Stimulated activated CD4-positive, alpha-beta T cell treated with anti-CD3 and anti-CD28 coated beads, TNF-alpha, amount 100 ng/mL, for 1 hour (primary cell): ENCODE data around the gene HIVEP1.

Experiments
- DNase-seq, 3 donors: peaks; one replicate each; pipeline ENCODE4 v3.0.0-alpha.2; 2020; ENCODE audit warnings: low read depth in 3 of 3, low spot score in 1 of 3

The HIVEP1 gene

DNA sequence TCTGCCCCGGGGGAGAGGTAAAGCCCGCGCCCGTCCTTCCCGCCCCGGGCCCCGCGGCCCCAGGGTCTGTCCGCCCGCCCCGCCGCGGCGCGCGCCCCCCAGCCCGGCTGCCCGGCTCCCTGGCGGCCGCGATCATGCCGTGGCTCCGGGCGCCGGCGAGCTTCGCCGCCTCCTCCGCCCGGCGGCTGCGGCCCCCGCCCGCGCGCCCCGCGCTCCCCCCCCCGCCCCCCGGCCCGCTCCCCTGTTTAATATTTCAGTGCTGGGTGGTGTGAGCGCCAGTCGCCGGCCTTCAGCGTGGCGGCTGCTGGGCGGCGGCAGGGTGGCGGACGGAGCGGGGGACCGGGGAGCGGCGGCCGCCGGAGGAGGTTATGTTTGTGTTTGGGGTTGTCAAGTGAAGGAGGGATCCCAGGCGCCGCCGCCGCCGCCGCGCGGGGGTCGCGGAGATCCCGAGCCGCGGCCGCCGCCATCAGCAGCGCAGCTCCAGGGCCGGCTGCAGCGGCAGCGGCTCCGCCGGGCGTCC lies at the start of gene HIVEP1:
TSS of gene HIVEP1 (plus strand) at position 275 of the 520 bp plus-strand sequence. CDS start 3,317 bp downstream, outside the sequence.
- no peak for DNase-seq

DNA sequence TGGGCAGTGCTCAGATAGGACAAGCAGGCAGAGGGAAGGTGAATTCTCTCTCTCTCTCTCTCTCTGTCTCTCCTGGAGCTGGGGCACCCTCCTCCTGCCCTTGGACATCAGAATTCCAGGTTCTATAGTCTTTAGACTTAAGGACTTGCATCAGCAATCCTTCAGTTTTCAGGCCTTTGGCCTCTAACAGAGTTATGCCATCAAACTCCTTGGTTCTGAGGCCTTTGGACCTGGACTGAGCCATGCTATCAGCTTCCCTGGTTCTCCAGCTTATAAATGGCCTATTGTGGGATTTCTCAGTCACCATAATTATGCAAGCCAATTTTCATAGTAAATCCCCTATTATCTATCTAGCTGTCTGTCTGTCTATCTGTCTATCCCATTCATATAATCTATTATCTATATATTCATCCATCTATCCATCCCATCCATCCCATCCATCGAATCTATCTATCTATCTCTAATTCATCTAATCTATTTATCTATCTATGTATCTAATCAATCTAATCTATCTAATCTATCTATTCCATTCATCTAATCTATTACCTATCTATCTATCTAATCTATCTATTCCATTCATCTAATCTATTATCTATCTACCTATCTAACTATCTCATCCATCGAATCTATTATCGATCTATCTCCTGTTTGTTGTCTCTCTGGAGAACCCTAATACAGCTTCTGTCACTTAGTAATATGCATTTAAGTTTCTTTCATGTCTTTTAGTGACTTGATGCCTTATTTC lies 48.2 kb upstream of the HIVEP1 start:
- DNase-seq = no peak

DNA sequence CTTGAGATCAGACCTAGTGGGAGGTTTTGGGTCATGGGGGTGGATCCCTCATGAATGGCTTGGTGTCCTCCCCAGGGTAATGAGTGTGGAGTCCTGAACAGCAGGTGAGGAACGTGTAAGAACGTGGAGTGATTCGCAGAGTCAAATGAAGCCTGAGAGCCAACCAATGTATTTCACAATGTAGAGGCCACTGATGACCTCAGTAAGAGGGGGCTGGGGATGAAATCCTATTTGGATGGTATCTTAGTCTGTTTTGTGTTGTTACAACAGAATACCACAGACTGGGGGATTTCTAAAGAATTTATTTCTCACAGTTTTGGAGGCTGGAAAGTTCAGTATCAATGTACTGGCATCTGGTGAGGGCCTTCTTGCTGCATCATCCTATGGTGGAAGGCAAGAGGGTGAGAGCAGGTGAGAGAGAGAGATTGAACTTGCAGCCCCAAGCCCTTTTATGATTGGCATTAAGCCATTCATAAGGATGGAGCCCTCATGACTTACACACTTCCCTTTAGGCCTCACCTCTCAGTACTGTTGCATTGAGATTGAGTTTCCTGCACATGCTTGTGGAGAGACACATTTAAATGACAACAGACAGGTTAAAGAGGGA lies 47.3 kb upstream of the HIVEP1 start:
- no peak for DNase-seq

DNA sequence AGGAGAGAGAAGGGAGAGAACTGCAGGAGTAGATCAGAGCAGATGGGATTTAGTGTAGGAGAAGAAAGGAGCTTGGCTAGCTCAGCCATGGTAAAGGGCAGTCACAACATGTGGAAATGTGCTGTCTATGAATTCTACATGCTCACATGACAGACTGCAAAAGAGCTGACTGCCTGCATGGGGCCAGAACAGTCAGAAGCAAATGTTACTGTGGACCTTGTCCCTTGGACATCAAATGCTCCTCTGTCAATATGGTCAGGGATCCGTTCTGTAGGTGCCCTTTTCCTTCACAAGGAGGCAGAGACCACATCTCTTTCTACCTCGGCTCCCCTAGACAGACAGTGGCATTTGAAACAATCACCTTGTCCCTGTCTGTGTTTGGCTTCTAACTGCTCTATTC lies 46.6 kb upstream of the HIVEP1 start:
- no peak for DNase-seq

DNA sequence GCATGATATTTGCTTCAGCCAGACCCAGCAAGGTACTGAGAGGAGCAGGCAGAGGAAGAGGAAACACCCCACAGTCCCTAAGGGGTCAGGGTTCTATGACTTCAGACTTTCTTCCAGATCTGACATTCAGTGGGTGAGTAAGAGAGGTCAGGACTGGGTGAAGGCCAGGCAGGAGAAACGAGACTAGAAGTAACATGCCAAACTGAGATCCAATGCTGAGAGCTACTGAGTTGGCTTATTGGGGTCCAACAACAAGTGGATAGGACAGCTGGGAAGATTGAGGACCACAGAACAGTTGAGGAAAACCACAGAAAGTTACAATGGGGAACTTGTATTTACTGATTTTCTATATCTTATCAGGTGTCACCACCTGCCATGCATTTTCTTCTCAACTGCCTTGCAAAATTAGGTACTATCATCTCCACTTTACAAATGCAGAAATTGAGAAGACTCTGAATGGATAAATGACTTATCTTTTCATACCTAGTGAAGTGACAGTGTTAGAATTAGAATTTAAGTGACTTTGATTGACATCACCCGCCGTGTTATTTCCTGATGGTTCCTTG lies 43.8 kb upstream of the HIVEP1 start:
- DNase-seq = no peak

DNA sequence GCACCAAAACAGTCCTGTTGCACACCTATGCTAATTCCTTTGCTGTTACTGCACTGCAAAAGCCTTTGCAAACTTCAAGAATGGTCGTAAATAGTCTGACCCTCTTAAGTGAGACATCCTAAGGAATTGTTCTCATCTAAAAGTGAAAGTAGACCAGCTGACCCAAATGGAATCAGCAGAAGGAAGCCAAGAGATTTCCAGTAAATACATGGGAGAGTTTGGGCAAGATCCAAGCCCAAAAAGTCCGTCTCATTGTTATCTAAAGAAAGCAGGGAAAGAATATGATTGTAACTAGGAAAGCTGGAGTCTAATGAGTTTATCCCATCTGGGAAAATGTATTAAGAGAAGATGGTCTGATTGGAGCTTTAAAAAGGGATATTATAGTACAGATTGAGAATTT lies 43.0 kb upstream of the HIVEP1 start:
- no peak for DNase-seq

DNA sequence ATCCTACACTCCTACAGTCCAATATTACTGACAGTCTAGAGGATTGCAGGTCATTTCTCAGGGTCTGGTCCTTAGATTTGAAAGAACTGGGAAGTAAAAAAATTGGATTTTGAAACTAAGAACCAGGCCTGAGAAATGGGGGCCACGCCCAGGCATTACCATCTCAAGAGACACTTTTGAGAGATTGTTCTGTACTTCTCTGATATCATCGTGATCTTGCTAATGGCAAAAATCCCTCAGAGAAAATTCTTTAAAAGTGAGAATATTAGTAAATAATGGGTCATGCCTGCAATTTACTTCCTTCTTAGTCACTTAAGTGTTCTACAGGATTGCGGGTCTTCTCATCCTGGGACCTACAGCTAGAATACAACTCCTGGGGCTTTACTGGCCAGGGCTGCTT lies 42.0 kb upstream of the HIVEP1 start:
- no peak for DNase-seq

DNA sequence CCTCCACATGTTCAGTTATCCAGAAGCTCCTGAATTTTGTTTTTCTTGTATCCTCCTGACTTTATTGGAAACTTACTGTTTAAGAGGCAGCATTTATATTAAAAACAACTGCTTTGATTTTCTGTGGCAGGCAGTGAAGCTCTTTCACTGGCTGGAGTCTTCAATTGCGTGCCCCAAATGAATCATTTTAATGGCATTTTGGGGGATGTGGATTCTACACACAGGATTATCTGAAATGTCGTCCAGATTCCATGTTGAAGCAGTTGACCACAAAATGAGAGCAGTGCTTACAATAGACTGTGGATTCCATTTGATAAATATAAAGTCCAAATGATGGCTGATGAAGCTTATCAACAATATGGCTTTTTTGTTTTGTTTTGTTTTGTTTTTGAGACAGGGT lies 41.0 kb upstream of the HIVEP1 start:
- no peak for DNase-seq

DNA sequence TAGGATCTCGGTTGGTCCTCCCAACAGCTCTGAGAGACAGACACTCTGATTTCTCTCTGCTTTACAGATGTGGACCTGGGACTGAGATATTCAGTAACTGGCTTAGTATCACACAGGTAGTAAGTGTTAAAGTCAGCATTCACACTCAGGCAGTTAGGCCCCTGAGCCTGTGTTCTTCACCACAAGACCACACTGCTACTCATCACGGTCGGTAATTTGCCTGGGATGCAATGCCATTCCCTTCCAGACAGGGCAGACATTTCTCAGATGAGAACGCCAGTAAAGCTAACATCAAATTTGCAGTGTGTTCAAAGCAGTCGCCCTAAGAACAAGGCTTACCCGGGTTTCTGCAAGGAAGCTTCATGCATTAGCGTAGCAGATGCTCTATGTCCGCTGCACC lies 39.8 kb upstream of the HIVEP1 start:
- DNase-seq = no peak

DNA sequence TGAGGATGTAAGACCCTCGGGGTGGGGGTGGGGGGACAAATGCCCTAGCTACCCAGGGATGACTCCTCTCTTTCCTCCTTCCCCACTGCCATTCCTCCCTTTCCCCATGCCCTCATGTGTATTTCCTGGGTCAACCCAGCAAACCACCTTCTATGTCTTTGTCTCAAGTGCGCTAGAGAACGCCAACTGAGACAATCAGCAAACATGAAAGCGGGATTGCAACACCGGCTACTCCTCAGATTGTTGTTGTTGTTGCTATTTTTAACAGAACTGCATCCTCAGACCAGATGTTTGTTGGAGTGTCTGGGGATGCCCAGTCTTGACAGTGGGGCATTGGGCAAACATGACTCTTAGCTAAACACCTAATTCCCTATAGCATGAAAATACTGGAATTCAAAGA lies 39.3 kb upstream of the HIVEP1 start:
- DNase-seq = no peak

DNA sequence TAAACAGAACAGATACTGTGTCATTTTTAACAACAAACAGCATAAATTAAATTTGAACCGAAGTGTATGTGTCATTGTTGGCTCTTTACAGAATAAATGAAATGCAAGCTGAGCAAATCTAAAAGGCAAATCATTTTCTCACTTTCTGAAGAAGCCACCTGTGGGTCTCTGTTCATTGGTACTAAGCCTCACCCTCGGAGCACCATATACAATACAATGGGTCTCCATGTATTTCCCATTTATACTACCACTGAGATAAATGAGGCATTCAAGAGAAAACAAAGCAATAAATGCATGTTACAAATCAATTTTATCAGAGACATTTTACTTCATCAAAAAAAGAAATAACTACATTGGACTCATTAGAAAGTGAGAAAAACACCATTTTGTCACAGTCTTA lies 38.9 kb upstream of the HIVEP1 start:
- no peak for DNase-seq

DNA sequence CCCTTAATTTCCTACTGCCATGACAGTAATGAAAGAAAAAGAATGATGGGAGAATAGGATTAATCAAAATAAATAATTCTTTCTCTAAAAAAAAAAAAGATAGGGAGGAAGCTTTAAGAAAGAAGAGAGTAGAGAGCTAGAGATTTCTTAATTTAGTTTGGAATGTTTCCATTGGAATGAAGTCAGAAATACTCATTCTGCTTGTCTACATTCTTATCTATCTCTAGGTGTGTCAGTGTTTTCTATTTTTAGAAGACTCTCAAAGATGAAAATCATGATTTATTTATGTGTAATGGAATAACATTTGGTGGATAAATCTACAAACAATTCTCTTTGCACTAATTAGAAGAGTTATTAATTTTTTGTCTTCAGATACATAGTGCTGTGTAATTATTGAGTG lies 38.0 kb upstream of the HIVEP1 start:
- DNase-seq = no peak

DNA sequence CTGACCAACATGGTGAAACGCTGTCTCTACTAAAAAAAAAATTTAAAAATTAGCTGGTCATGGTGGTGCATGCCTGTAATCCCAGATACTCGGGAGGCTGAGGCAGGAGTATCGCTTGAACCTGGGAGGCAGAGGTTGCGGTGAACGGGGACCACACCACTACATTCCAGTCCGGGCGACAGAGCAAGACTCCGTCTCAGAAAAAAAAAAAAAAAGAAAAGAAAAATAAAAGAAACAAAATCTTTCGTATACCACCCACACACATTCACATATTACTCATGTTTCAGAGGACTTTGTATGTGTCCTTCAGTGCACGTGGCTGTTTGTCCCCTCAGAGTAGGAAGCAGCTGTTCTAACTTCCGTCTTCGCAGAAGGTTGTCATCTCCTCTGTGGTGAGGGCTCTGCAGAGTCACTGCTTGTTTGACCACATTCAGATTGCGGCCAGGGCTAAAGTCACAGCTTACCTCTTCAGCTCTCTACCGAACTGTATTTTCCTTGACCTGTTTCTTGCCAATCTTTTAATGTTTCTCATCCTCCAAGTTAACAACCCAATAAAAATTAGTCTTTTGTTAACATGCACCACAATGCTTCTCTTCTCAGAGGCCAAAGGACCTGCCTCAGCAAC lies 36.6 kb upstream of the HIVEP1 start:
- DNase-seq = no peak

DNA sequence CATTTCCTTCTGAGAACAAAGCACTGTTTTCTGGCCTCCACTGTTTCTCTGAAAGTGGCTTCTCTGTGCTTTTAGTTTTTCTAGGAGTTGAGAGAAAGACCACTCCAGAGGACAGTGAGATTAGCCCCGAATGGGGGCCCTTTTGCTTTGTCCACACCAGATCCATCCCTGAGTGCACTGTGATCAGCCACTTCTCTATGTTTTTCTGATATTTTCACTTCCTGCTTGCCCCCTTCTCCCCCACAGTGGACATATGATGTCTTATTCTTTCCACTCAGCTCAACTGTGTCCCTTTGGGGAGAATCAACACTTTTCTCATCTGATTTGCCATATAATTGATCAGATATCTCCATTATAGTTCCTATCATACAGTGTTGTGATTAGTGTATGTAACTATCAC lies 35.6 kb upstream of the HIVEP1 start:
- DNase-seq = no peak

DNA sequence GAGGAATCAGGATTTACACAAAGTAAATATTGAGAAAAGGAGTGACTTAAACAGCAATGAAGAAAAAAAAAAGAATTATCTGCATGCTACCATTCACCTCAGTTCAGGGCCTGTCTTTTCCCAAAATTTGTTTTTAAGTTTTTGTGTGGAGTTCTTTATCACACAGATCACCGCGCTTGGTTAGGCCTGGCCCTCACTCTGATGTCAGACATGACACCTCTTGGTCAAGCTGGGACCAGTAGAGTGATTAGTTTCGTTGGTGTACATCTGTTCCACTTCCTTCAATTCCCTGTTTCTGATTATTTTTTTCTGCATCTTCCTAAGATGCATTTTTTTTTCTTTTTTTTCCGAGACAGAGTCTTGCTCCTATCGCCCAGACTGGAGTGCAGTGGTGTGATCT lies 34.9 kb upstream of the HIVEP1 start:
- no peak for DNase-seq

DNA sequence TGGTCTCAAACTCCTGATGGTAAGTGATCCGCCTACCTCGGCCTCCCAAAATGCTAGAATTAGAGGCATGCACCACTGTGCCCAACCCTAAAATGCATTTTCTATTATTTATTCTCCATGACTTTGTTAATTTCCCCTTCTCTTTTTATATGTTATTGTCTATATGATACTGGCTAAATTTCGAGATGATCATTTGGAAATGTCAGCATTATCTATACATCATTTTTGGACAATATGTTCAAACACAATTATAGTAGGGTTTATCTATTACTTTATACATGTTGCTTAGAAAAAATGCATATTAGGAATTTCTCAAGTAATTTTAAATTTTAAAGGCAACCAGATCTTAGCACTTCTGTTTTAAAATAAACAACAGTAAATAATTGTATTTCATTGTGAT lies 34.4 kb upstream of the HIVEP1 start:
- no peak for DNase-seq

DNA sequence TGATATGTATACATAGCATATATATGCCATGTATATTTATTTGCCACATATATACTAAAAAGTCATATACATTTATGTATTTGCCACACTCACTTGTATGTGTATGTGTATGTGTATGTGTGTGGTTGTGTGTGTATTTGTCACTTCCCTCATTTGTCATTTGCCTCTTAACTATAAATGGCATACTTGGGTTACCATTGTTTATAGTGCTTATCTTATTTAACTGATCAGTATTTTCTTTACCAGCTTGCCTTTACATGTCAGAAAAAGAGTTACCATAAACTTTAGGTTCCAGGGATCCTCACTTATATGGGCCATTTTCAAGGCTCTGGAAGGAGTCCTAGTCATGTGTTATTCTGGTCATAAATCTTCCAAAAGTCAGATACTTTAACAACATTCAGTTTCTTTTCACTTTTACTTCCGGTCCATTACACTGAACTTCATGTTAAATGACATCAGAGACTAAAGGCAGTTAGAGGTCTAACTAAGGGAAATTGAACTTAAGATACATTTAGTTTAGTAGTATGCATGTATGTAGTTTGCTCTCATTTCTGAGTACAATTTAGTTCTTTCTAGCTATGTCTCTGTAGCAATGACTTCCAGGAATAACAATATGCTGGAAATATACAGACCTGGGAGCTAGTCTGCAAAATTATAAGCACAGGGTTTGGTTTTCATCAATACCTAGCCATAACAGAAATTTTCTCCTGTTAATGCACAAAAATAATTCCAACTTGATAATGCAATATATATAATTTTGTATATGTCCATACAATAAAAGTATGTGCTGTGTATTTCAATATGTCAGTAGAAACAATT lies 33.7 kb upstream of the HIVEP1 start:
- DNase-seq = no peak

DNA sequence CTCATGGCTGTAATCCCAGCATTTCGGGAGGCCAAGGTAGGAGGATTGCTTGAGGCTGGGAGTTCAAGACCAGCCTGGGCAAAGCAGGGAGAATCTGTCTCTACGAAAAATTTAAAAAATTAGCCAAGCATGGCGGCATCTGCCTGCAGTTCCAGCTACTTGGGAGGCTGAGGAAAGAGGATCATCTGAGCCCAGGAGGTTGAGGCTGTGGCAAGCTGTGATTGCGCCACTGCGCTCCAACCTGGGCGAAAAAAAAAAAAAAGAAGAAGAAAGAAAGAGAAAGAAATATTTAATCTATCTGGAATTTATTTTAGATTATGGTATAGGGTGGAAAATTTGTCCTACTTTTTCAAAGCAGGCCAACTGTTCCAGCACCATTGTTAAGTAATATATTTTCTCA lies 32.2 kb upstream of the HIVEP1 start:
- no peak for DNase-seq

DNA sequence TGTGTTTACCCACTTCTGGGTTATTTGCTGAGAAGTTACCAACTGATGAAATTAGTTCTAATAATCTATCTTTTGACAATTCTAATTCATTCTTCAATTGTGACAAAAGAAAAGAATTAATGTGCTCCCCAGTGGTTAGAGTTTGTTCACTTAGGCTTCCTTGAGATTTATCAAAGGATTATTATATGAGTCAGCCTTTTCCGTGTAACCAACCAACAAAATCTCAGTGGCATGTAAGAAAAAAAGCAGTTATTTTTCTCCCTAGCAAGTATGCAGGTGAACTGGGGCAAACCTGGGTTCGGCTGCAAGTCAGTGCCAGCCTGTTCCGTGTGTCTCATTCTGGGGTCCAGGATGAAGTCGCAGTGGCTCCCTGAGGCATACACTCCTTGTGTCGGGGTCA lies 28.8 kb upstream of the HIVEP1 start:
- DNase-seq = no peak

DNA sequence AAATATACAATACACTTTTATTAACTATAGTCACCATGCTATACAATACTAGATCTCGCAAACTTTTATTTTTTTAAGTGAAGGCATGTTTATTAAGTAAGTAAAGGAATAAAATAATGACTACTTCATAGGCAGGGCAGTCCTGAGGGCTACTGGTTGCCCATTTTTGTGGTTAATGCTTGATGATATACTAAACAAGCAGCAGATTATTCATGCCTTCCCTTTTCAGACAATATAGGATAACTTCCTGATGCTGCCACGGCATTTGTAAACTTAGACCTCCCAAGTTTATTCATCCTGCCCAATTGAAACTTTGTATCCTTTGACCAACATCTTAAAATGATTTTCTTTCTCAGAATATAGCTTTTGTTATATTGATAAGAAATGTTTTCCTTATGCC lies 24.7 kb upstream of the HIVEP1 start:
- DNase-seq = no peak

DNA sequence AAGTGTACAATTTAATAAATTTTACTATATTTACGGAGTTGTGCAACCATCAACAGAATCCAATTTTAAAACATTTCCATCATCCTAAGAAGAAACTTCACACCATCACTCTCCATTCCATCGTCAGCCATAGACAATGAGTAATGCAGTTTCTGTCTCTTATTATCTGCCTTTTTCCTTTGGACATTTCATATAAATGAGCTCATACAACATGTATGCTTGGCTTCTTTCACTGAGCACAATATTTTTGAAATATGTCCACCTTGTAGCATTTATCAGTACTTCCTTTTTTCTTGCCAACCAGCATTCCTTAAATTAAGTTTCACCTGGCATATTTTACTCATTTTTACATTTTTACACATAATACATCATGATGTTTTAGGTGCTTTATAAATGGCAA lies 22.7 kb upstream of the HIVEP1 start:
- DNase-seq = no peak
